ENCODE results near the gene B3GNT7.

The B3GNT7 gene

GRCh38 chr2:231357931-231358330 lies 37.6 kb upstream of the B3GNT7 start:
- Histone ChIP-seq H3K9me3 (ENCODE audit: control insufficient read depth, insufficient read depth, low read length) (no peaks in the 10 kb centered on the region), H3K27me3 (ENCODE audit: control insufficient read depth, insufficient read depth, low read length) (no peaks in the 10 kb centered on the region), H3K36me3 (ENCODE audit: control insufficient read depth, insufficient read depth, low read length) (no peaks in the 10 kb centered on the region), H3K4me1 (ENCODE audit: control insufficient read depth, insufficient read depth, low read length) (peaks cover 3% of the 10 kb centered on the region), H3K9ac (ENCODE audit: low read depth, low read length) (no peak overlapping the region), H3K4me3 (ENCODE audit: low read depth, low read length) (no peak overlapping the region)

- H3K9ac ChIP-seq (ENCODE audit: low read depth, low read length) = no peak overlapping the region
- H3K4me1 ChIP-seq (ENCODE audit: control insufficient read depth, insufficient read depth, low read length) = peaks cover 3% of the 10 kb centered on the region
- H3K4me3 ChIP-seq (ENCODE audit: low read depth, low read length) = no peak overlapping the region
- peaks cover 3% of the 10 kb centered on the region for H3K36me3 ChIP-seq (ENCODE audit: control insufficient read depth, insufficient read depth, low read length)
- no peaks in the 10 kb centered on the region for H3K9me3 ChIP-seq (ENCODE audit: control insufficient read depth, insufficient read depth, low read length)
- H3K27me3 ChIP-seq (ENCODE audit: control insufficient read depth, insufficient read depth, low read length) = no peaks in the 10 kb centered on the region
Measured at GRCh38 chr2:231359441-231359840, 36.1 kb upstream of the B3GNT7 start.

- H3K9me3 ChIP-seq (ENCODE audit: control insufficient read depth, insufficient read depth, low read length) = no peaks in the 10 kb centered on the region
- no peak overlapping the region for H3K4me3 ChIP-seq (ENCODE audit: low read depth, low read length)
- no peaks in the 10 kb centered on the region for H3K27me3 ChIP-seq (ENCODE audit: control insufficient read depth, insufficient read depth, low read length)
- H3K36me3 ChIP-seq (ENCODE audit: control insufficient read depth, insufficient read depth, low read length) = peaks cover 3% of the 10 kb centered on the region
- H3K9ac ChIP-seq (ENCODE audit: low read depth, low read length) = no peak overlapping the region
- peaks cover 3% of the 10 kb centered on the region for H3K4me1 ChIP-seq (ENCODE audit: control insufficient read depth, insufficient read depth, low read length)
Measured at GRCh38 chr2:231359948-231360347, 35.6 kb upstream of the B3GNT7 start.

GRCh38 chr2:231360401-231360800 lies 35.1 kb upstream of the B3GNT7 start:
- Histone ChIP-seq H3K27me3 (ENCODE audit: control insufficient read depth, insufficient read depth, low read length) (no peaks in the 10 kb centered on the region), H3K9ac (ENCODE audit: low read depth, low read length) (no peak overlapping the region), H3K4me1 (ENCODE audit: control insufficient read depth, insufficient read depth, low read length) (peaks cover 5% of the 10 kb centered on the region), H3K36me3 (ENCODE audit: control insufficient read depth, insufficient read depth, low read length) (peaks cover 3% of the 10 kb centered on the region), H3K9me3 (ENCODE audit: control insufficient read depth, insufficient read depth, low read length) (no peaks in the 10 kb centered on the region), H3K4me3 (ENCODE audit: low read depth, low read length) (no peak overlapping the region)

GRCh38 chr2:231360881-231361371 lies 34.6 kb upstream of the B3GNT7 start:
- H3K4me1 ChIP-seq (ENCODE audit: control insufficient read depth, insufficient read depth, low read length) = peaks cover 3% of the 10 kb centered on the region
- peaks cover 3% of the 10 kb centered on the region for H3K36me3 ChIP-seq (ENCODE audit: control insufficient read depth, insufficient read depth, low read length)
- H3K9ac ChIP-seq (ENCODE audit: low read depth, low read length) = no peak overlapping the region
- H3K27me3 ChIP-seq (ENCODE audit: control insufficient read depth, insufficient read depth, low read length) = no peaks in the 10 kb centered on the region
- H3K4me3 ChIP-seq (ENCODE audit: low read depth, low read length) = no peak overlapping the region
- H3K9me3 ChIP-seq (ENCODE audit: control insufficient read depth, insufficient read depth, low read length) = no peaks in the 10 kb centered on the region

GRCh38 chr2:231361701-231362554 lies 33.6 kb upstream of the B3GNT7 start:
- Histone ChIP-seq H3K4me3 (ENCODE audit: low read depth, low read length) (no peak overlapping the region), H3K36me3 (ENCODE audit: control insufficient read depth, insufficient read depth, low read length) (peaks cover 3% of the 10 kb centered on the region), H3K9ac (ENCODE audit: low read depth, low read length) (no peak overlapping the region), H3K9me3 (ENCODE audit: control insufficient read depth, insufficient read depth, low read length) (no peaks in the 10 kb centered on the region), H3K27me3 (ENCODE audit: control insufficient read depth, insufficient read depth, low read length) (no peaks in the 10 kb centered on the region), H3K4me1 (ENCODE audit: control insufficient read depth, insufficient read depth, low read length) (peaks cover 3% of the 10 kb centered on the region)

GRCh38 chr2:231362555-231363184 lies 32.8 kb upstream of the B3GNT7 start:
- no peaks in the 10 kb centered on the region for H3K9me3 ChIP-seq (ENCODE audit: control insufficient read depth, insufficient read depth, low read length)
- no peak overlapping the region for H3K9ac ChIP-seq (ENCODE audit: low read depth, low read length)
- no peaks in the 10 kb centered on the region for H3K27me3 ChIP-seq (ENCODE audit: control insufficient read depth, insufficient read depth, low read length)
- peaks cover 3% of the 10 kb centered on the region for H3K4me1 ChIP-seq (ENCODE audit: control insufficient read depth, insufficient read depth, low read length)
- H3K4me3 ChIP-seq (ENCODE audit: low read depth, low read length) = no peak overlapping the region
- peaks cover 3% of the 10 kb centered on the region for H3K36me3 ChIP-seq (ENCODE audit: control insufficient read depth, insufficient read depth, low read length)

- Histone ChIP-seq H3K4me1 (ENCODE audit: control insufficient read depth, insufficient read depth, low read length) (peaks cover 3% of the 10 kb centered on the region), H3K27me3 (ENCODE audit: control insufficient read depth, insufficient read depth, low read length) (no peaks in the 10 kb centered on the region), H3K36me3 (ENCODE audit: control insufficient read depth, insufficient read depth, low read length) (peaks cover 3% of the 10 kb centered on the region), H3K4me3 (ENCODE audit: low read depth, low read length) (no peak overlapping the region), H3K9me3 (ENCODE audit: control insufficient read depth, insufficient read depth, low read length) (no peaks in the 10 kb centered on the region), H3K9ac (ENCODE audit: low read depth, low read length) (no peak overlapping the region)
Measured at GRCh38 chr2:231364061-231364460, 31.4 kb upstream of the B3GNT7 start.

GRCh38 chr2:231364961-231365810 lies 30.3 kb upstream of the B3GNT7 start:
- no peak overlapping the region for H3K9ac ChIP-seq (ENCODE audit: low read depth, low read length)
- H3K4me1 ChIP-seq (ENCODE audit: control insufficient read depth, insufficient read depth, low read length) = peaks cover 5% of the 10 kb centered on the region
- no peaks in the 10 kb centered on the region for H3K27me3 ChIP-seq (ENCODE audit: control insufficient read depth, insufficient read depth, low read length)
- H3K9me3 ChIP-seq (ENCODE audit: control insufficient read depth, insufficient read depth, low read length) = no peaks in the 10 kb centered on the region
- no peak overlapping the region for H3K4me3 ChIP-seq (ENCODE audit: low read depth, low read length)
- H3K36me3 ChIP-seq (ENCODE audit: control insufficient read depth, insufficient read depth, low read length) = peaks cover 3% of the 10 kb centered on the region

GRCh38 chr2:231367178-231367577 lies 28.3 kb upstream of the B3GNT7 start:
- Histone ChIP-seq H3K36me3 (ENCODE audit: control insufficient read depth, insufficient read depth, low read length) (peaks cover 3% of the 10 kb centered on the region), H3K27me3 (ENCODE audit: control insufficient read depth, insufficient read depth, low read length) (no peaks in the 10 kb centered on the region), H3K9me3 (ENCODE audit: control insufficient read depth, insufficient read depth, low read length) (no peaks in the 10 kb centered on the region), H3K4me3 (ENCODE audit: low read depth, low read length) (no peak overlapping the region), H3K4me1 (ENCODE audit: control insufficient read depth, insufficient read depth, low read length) (peaks cover 10% of the 10 kb centered on the region), H3K9ac (ENCODE audit: low read depth, low read length) (no peak overlapping the region)

GRCh38 chr2:231369580-231370428 lies 25.7 kb upstream of the B3GNT7 start:
- no peaks in the 10 kb centered on the region for H3K27me3 ChIP-seq (ENCODE audit: control insufficient read depth, insufficient read depth, low read length)
- peak overlapping the region; percentile 70 for H3K9ac ChIP-seq (ENCODE audit: low read depth, low read length)
- H3K4me1 ChIP-seq (ENCODE audit: control insufficient read depth, insufficient read depth, low read length) = peaks cover 10% of the 10 kb centered on the region
- H3K36me3 ChIP-seq (ENCODE audit: control insufficient read depth, insufficient read depth, low read length) = no peaks in the 10 kb centered on the region
- no peaks in the 10 kb centered on the region for H3K9me3 ChIP-seq (ENCODE audit: control insufficient read depth, insufficient read depth, low read length)
- H3K4me3 ChIP-seq (ENCODE audit: low read depth, low read length) = no peak overlapping the region
